PFSK-1 (cell line): ENCODE results near the gene RHBDL3.

Experiments
- FOXP2 ChIP-seq: optimal IDR thresholded peaks from 2 replicates; pipeline ENCODE3; 2011; ENCODE audit warnings: borderline replicate concordance, control low read depth, inconsistent platforms; ENCODE audit not compliant: insufficient read depth; ENCODE audit errors: extremely low read length, extremely low read depth
- POLR2AphosphoS5 ChIP-seq: IDR thresholded peaks from 2 replicates; pipeline ENCODE4 v1.6.1; 2012; ENCODE audit warnings: low read depth, mild to moderate bottlenecking, control low read depth, low read length, moderate library complexity
- SIN3A ChIP-seq: IDR thresholded peaks from 2 replicates; pipeline ENCODE4 v1.6.1; 2012; ENCODE audit warnings: mild to moderate bottlenecking, low read length, moderate library complexity, borderline replicate concordance; ENCODE audit not compliant: insufficient read depth
- TAF1 ChIP-seq: IDR thresholded peaks from 2 replicates; pipeline ENCODE4 v1.6.1; 2012; ENCODE audit warnings: low read length, control low read depth, borderline replicate concordance; ENCODE audit not compliant: insufficient read depth
- TF ChIP-seq, protein P1 (sequence below), 2 experiments: IDR thresholded peaks; 2 replicates each; pipeline versions ENCODE4 v1.6.1 to v1.8.0; 2011 to 2012; ENCODE audit warnings: low read depth in 2 of 2, low read length in 2 of 2, control low read depth in 1 of 2, inconsistent platforms in 1 of 2, mild to moderate bottlenecking in 1 of 2, moderate library complexity in 1 of 2; ENCODE audit not compliant: insufficient read depth in 1 of 2

DNA sequence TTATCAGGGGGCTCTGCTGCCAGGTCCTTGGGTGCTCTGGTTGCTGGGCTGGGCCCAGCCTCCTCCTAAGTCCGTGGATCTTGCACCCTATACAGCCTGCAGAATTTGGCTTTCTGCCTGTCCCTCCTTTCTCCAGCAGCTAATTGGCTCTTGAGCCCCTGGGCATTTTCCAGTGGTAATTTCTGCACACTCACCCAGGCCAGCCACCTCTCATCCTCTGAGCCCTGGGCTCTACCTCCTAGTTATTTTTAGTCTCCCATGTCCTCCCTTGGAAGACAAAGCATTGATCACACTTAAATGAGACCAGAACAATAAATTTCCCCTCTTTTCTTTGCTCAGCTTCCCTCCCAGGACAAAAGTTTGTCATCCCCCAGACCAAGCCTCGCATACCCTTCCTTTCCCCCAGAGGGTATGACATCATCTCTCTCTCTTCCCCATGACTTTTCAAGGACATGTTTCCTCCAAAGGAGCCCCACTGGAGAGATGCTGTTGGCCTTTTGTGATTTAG, 38.2 kb downstream of the RHBDL3 start:
- TF ChIP-seq, protein P1, sequence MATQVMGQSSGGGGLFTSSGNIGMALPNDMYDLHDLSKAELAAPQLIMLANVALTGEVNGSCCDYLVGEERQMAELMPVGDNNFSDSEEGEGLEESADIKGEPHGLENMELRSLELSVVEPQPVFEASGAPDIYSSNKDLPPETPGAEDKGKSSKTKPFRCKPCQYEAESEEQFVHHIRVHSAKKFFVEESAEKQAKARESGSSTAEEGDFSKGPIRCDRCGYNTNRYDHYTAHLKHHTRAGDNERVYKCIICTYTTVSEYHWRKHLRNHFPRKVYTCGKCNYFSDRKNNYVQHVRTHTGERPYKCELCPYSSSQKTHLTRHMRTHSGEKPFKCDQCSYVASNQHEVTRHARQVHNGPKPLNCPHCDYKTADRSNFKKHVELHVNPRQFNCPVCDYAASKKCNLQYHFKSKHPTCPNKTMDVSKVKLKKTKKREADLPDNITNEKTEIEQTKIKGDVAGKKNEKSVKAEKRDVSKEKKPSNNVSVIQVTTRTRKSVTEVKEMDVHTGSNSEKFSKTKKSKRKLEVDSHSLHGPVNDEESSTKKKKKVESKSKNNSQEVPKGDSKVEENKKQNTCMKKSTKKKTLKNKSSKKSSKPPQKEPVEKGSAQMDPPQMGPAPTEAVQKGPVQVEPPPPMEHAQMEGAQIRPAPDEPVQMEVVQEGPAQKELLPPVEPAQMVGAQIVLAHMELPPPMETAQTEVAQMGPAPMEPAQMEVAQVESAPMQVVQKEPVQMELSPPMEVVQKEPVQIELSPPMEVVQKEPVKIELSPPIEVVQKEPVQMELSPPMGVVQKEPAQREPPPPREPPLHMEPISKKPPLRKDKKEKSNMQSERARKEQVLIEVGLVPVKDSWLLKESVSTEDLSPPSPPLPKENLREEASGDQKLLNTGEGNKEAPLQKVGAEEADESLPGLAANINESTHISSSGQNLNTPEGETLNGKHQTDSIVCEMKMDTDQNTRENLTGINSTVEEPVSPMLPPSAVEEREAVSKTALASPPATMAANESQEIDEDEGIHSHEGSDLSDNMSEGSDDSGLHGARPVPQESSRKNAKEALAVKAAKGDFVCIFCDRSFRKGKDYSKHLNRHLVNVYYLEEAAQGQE (IDR thresholded peaks at IDR 0.05; ENCODE audit: insufficient read depth in 1 of 2, low read depth in 2 of 2, low read length in 2 of 2), result no peak
- TF ChIP-seq POLR2AphosphoS5 (no peak), TAF1 (no peak), SIN3A (no peak), FOXP2 (no peak)
